NT2/D1 (cell line): ENCODE results near the gene MAP1A.

Source experiments
- YY1 ChIP-seq: IDR thresholded peaks from 2 replicates; pipeline ENCODE4 v1.6.1; 2011; ENCODE audit not compliant: insufficient read length, insufficient read depth
- ZNF274 ChIP-seq: IDR thresholded peaks from 2 replicates; pipeline ENCODE4 v1.6.1; 2011; ENCODE audit warnings: mild to moderate bottlenecking, low read depth, low read length

DNA sequence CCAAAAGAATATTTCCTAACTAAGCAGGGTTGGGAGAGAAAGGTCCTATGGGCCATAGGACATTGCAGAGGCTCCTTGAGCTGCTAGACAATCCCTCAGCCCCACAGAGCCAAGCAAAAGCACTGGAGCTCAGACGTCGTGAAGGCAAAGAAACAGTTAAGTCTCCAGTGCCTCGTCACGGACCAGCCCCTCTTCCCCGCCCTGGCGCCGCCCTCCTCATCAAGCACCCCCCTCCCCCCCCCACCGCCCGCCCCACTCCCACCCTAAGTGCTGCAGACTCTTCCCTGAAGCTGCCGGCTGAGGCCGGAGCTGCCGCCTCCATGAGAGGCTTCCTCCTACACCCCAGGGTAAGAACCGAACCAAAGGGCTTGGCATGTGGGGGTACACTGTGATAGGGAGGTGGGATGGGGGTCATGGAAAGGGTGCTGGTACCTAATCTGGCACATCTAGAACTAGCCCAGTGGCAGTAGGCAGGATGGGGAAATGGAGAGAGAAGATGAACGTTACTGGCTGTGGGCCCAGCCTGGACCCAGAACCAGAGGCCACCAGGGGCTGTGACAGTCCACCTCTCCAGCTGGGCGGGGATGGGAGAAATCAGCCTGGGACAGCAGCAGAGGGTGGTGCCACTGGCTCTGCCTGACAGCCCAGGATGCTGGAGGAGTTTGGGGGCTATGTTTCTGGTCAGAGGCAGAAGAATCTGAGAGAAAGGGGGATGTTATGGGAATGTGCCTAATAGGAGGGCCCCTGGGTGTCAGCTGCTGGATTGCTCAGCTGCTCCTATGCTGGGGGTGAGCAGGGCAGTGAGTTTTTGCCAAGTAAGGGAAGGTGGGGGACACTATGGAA is at the start of gene MAP1A:
- no peak for TF ChIP-seq ZNF274
- TF ChIP-seq YY1, result no peak
